GM19240 (cell line): ENCODE data around the gene RIT1.

Experiments
- DNase-seq: peaks from one replicate; pipeline ENCODE4 v3.0.0; 2011; ENCODE audit warnings: low spot score; ENCODE audit not compliant: insufficient read length

RIT1 gene

DNA sequence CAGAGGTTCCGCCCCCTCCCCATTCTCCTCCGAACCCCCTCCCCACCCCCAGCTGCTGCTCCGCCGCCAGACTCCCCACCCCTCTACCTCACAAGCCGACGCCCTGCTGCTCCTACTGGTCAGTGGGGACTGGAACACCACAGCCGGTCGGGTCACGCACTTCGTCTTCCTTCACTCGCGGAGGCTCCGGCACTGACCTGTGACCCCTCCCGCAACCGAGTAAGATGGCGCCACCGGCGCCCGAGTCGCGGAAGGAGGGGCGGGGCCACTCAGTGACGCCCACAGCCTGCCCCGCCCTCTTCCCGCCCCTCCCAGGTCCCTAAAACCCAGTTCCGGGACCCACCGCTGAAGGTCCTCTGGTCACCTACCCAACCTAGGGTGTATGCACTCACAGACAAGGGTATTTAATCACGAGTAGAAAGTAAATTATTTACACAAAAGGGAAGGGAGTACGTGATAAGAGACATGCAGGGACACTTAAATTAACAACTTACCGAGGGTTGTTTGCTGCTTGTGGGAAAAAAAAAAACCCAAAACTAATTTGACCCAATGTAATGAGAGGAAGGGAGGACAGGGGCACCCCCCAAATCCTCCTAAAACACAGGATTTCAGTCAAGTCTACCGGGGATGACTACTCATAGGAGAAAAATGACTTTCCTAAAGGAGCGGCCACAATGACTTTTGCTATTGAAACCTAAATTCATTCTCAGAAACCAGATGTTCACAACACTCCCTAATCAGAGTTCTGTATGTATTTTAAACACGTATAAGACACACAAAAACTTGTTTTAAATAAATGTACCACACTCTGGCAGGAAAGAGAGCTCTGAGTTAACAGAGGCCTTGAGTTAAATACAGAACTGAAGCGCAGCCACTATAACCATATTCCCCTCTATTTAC is at the start of gene RIT1:
TSS of gene RIT1 (minus strand) at position 194 of the 900 bp plus-strand sequence. CDS start 588 bp downstream, outside the sequence.
- DNase-seq, result peak; percentile 65

DNA sequence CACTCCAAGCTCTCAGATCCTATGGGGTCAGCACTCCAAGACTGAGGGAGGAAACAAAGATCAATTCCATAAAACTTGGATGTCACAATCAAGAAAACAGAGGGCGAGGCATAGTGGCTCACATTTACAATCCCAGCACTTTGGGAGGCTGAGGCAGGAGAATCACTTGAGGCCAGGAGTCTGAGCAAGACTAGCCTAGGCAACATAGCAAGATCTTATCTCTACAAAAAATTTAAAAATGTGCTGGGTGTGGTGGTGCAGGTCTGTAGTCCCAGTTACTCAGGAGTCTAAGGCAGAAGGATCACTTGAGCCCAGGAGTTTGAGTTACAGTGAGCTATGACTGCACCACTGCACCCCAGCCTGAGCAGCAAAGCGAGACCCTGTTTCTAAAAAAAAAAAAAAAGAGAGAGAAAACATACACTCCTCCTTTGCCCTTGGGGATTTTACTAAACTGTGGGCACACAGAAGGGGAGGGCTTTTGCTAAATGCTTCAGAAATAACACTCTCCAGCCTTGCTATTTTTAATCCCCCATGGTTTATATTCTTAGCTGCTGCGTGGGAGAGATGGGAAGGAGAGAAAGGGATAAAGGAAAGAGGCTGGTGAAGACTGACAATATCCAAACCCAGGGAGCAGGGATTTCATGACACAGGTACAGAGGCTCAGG is 49.1 kb upstream of the RIT1 start:
- no peak for DNase-seq

DNA sequence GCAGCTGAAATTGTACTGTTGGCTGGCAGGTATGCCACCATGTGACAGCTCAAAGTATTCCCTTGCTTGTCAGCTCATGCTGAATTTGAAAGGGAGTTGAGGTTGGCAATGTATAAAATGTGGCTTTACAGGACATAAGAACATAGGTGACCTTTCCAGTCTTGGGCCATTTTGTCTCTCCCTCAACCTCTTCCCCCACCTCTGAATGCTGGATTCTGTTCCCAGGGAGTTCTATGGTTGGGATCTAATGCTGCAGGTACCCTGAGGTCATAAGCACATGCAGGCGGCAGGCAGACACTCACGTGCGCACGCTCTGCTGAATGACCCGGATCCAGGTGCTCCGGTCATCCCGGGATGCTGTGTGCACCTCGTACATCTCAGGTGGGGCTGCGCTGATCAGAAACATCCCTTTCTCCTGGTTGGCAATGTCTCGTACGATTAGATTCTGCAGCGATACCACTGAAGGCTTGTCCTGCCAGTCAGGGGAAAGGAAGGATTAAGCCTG is 46.3 kb upstream of the RIT1 start:
- no peak for DNase-seq

- no peak for DNase-seq
These were observed 43.5 kb upstream of the RIT1 start for GRCh38 chr1:155954645-155955044.

DNA sequence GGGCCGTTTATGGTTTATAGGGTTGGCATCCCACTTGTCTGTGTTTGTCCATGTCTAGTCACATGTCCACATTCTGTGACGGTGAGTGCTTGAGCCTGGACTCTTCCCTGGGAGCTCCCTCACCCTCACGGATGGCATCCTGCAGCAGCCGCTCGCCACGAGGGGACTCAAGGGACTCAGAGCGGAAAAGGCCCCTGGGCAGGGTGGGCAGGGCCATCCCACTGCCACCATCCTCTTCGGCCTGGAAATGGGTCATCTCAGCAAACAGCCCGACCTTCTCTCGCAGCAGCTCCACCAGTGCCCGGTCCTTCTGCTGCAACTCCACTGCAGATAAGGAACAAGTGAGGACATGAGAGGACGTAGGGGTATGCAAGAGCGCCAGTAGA is 41.3 kb upstream of the RIT1 start:
- no peak for DNase-seq

GRCh38 chr1:155951753-155952504 is 40.8 kb upstream of the RIT1 start:
- DNase-seq, result no peak

- DNase-seq, result no peak
These were observed 39.7 kb upstream of the RIT1 start for GRCh38 chr1:155950829-155951228.

GRCh38 chr1:155947741-155948140 is 36.6 kb upstream of the RIT1 start:
- no peak for DNase-seq

DNA sequence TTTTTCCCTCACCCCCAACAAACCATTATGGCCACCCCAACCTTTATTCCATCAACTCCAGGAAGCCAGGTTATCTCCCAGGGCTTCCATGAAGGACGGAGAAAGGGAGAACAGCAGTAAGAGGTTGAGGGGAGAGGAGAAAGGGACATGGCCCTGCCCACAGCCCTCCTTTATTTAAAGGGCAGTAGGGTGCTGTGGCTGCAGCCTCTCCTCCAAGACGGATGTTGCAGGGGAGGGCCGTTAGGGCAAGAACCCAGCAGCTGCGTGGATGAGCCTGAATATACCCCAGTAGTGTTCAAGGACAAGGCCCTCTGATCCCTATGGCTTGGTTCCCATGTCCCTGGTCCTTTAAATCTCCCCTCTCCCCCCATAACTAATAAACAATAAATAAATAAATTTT is 36.1 kb upstream of the RIT1 start:
- no peak for DNase-seq

DNA sequence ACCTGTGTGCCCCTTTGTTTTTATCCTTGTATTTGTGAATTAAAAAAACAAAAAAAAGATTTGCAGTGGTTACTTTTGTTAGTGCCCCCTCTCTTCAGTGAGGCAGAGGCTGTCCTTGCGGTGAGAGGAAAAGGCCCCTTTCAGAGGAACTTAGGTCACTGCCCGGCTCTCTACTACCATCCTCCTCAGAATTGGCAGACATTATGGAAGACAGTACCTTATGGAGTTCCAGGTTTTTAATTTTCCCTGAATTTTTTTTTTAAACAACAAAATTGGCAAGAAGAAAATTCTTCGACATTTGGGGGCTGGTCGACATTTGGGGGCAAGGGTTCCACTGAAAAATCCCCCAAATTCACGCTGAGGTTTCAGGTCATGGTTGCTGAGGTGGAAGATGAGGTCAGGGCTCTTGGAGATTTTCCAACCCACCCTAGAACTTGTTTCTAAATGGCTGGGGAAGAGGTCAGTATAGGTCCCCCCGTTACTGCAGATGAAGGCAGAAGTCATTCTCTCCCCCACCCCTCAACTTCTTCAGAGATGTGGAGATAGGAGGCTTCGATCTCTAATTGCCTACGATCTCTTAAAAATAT is 35.6 kb upstream of the RIT1 start:
- no peak for DNase-seq

- DNase-seq, result no peak
These were observed 33.3 kb upstream of the RIT1 start for GRCh38 chr1:155944444-155944799.

DNA sequence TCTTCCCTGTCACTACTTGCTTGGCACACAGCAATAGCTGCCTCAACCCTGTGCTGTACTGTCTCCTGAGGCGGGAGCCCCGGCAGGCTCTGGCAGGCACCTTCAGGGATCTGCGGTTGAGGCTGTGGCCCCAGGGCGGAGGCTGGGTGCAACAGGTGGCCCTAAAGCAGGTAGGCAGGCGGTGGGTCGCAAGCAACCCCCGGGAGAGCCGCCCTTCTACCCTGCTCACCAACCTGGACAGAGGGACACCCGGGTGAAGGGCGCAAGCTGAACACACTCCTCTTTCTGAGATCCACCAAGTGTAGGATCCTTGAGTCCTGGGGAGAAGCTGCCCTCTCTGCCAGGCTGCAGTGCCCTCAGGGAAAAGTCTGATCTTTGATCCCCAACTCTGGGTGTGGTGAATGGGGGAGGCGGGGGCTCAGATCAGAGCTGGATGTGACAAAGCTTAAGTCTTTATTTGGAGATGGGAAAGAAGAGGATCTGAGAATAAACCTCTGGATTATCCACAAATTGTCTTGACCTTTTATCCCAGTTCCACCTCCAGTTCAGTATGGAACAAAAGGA is 31.5 kb upstream of the RIT1 start:
- DNase-seq, result no peak

GRCh38 chr1:155941845-155942531 is 30.8 kb upstream of the RIT1 start:
- no peak for DNase-seq

- no peak for DNase-seq
These were observed 30.1 kb upstream of the RIT1 start, which contains the start of gene RXFP4 for GRCh38 chr1:155940993-155941844. Gene RXFP4, plus strand, starts transcription at chr1:155941638. Its CDS starts 72 bp downstream, at chr1:155941710.

DNA sequence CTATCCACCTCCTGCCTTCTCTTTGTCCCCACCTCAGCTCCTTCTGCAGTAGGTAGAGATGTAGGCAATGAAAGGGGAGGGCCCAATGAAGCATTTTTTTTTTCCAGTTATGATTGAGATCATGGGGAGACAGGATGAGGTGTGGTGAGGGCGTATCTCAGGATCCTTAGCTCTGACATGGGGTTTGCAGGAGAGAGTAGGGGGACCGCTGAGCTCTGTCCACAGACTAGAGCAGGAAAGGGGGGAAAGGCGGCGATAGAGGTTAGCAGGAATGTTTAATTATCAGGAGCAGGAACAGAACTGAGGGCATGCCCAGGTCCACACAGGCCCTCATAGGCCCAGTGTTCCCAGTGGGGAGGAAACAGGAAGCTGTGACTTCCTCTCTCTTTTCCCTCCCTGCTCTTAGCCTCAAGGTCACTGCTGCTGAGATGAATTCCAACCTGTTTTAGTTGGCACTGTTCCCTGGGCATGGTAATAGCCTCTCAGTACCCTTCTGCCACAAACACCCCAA is 29.4 kb upstream of the RIT1 start:
- DNase-seq, result no peak

DNA sequence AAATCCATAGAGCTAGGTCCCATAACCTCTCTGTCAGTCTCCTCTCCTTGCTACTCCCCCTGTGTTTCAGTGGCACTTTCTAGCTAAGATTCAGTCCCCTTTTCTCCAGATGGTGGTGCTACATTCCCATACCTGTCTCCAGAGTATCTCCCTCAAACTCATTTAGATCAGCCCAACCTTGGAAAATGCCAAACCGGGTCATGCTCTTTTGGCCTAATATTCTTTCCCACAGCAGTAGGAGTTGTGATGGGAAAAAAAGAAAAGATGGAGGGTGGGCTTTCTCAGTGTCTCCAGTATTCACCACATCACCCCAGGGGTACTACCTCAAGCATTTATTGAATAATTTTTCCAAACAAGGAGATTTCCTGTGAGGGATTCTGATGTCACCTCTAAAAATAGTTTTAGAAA is 27.1 kb upstream of the RIT1 start:
- DNase-seq, result no peak

GRCh38 chr1:155934936-155935590 is 23.9 kb upstream of the RIT1 start:
- DNase-seq, result no peak

DNA sequence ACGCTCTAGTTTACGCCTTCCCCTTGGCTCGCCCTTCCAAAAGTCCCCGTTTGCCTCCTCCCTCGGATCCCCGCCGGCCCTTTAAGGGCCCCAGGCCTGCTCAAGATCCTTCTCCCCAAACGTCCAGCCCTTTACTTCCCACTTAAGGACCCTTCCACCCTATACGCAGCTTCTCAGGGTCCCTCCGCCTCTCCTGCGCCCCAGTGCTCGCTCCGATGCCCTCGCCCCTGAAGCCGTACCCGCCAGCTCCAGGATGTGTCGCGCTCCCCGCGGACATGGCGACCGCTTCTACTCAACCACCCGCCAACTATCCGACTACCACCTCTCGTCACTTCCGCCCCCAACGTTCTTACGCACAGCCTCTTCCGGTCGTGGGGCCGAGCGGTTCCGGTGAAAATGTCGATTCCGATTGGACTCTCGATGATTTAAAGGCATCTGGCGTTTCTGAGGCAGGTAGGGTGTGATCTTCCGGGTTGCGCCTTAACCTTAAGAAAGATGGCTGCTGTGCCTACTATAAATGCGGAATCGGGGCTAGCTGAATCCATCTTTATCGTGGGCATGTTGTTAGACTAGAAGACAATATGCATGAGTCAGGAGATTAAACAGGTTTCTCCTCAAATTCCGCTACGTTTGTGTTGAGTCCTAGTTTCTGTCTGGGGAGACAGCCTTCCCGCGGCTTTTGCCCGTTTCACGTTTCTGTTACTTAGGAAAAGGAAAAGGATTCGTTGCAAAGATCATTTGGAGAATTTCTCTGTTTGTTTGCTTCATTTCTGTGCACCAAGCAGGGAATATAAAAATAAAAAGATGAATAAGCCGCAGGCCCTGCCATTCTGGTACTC is 23.2 kb upstream of the RIT1 start, which contains the start of gene KHDC4:
TSS of gene KHDC4 (minus strand) at position 317 of the 839 bp plus-strand sequence. CDS start at position 277, 40 bp downstream.
- DNase-seq, result peak; percentile 87
